Vagina (tissue), 2 donors: ENCODE data around the gene TMC8. TPM values are rescaled to one million over a fixed set of nuclear protein-coding genes. Genes with fewer than 3 reads are reported as not detected.

Experiments used
- DNase-seq, 2 donors: peaks; one replicate each; pipeline ENCODE4 v3.0.0-alpha.2; 2017; ENCODE audit errors: extremely low spot score in 2 of 2
- H3K27ac ChIP-seq: fragments of 200-600 bp; sonication (generic); one replicate; pipeline ENCODE4 v1.5.1; 2019
- H3K27me3 ChIP-seq: fragments of 200-600 bp; sonication (generic); one replicate; pipeline ENCODE4 v1.5.1; 2019
- H3K36me3 ChIP-seq, 2 donors: fragments of 200-600 bp; sonication (generic); one replicate each; pipeline ENCODE4 v1.5.1; 2017 to 2019
- H3K4me1 ChIP-seq: fragments of 200-600 bp; sonication (generic); one replicate; pipeline ENCODE4 v1.5.1; 2019
- H3K4me3 ChIP-seq, 2 donors: fragments of 200-600 bp; sonication (generic); 1 replicate in 1 of 2; 2 replicates in 1 of 2; pipeline ENCODE4 v1.5.1; 2016 to 2019
- H3K9me3 ChIP-seq: fragments of 200-600 bp; sonication (generic); one replicate; pipeline ENCODE4 v1.5.1; 2019
- POLR2A ChIP-seq, 2 donors: fragments of 450-650 bp; IDR thresholded peaks; one replicate each; pipeline ENCODE4 v1.6.1; 2017; ENCODE audit warnings: antibody characterized with exemption in 2 of 2, mild to moderate bottlenecking in 2 of 2, moderate library complexity in 2 of 2
- POLR2AphosphoS5 ChIP-seq, 2 donors: sonication (generic); formaldehyde crosslinking; IDR thresholded peaks; one replicate each; pipeline ENCODE4 v1.9.0; 2017; ENCODE audit warnings: antibody characterized with exemption in 2 of 2, mild to moderate bottlenecking in 2 of 2, low read depth in 1 of 2; ENCODE audit not compliant: insufficient read depth in 1 of 2
- intact Hi-C: fragments of 100-400 bp; cut with DNase I; formaldehyde crosslinking; loops from one replicate; pipeline ENCODE4 v1.15.1; 2023
- total RNA-seq: library from RNA; depleted of rRNA; stranded (reverse); fragments of >200 nt; gene quantifications from one replicate; pipeline ENCODE4 v1.2.3, GENCODE V29; 2016
- TF ChIP-seq, protein P1 (sequence below), 3 experiments: fragments of 450-650 bp in 2 of 3; fragments of 200-600 bp in 1 of 3; sonication (generic) in 1 of 3; IDR thresholded peaks; one replicate each; pipeline ENCODE4 v1.5.1; 2017 to 2019; ENCODE audit warnings: antibody characterized with exemption in 3 of 3, mild to moderate bottlenecking in 2 of 3, moderate library complexity in 2 of 3

Gene TMC8
- total RNA-seq, 1 donor from 2014 or later = 24.6 TPM

DNA sequence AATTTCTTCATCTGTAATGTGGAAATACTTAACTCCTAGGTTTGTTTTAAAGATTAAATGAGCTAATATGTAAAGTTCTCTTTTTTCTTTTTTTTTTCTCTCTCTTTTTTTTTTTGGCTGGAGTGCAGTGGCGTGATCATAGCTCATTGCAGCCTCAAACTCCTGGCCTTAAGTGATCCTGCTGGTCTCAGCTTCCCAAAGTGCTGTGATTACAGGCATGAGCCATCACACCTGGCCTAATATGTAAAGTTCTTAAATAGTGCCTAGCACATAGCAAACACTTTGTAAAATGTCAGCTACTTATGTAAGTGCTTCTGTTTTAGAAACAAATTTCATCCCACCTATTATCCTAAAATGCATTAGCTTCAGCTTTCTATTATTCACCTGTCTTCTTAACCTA, 42.0 kb upstream of the TMC8 start:
- DNase-seq = no peak
- H3K4me1 ChIP-seq = no peaks in the 10 kb centered on the region
- intact Hi-C loops = no loop called here
- H3K36me3 ChIP-seq = peaks cover 4 to 62% of the 10 kb centered on the region in 2 donors
- H3K4me3 ChIP-seq = no peak overlapping the region
- H3K9me3 ChIP-seq = no peaks in the 10 kb centered on the region
- TF ChIP-seq, protein P1, sequence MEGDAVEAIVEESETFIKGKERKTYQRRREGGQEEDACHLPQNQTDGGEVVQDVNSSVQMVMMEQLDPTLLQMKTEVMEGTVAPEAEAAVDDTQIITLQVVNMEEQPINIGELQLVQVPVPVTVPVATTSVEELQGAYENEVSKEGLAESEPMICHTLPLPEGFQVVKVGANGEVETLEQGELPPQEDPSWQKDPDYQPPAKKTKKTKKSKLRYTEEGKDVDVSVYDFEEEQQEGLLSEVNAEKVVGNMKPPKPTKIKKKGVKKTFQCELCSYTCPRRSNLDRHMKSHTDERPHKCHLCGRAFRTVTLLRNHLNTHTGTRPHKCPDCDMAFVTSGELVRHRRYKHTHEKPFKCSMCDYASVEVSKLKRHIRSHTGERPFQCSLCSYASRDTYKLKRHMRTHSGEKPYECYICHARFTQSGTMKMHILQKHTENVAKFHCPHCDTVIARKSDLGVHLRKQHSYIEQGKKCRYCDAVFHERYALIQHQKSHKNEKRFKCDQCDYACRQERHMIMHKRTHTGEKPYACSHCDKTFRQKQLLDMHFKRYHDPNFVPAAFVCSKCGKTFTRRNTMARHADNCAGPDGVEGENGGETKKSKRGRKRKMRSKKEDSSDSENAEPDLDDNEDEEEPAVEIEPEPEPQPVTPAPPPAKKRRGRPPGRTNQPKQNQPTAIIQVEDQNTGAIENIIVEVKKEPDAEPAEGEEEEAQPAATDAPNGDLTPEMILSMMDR (IDR thresholded peaks at IDR 0.05) = no peak
- no peaks in the 10 kb centered on the region for H3K27me3 ChIP-seq
- H3K27ac ChIP-seq = no peak overlapping the region

DNA sequence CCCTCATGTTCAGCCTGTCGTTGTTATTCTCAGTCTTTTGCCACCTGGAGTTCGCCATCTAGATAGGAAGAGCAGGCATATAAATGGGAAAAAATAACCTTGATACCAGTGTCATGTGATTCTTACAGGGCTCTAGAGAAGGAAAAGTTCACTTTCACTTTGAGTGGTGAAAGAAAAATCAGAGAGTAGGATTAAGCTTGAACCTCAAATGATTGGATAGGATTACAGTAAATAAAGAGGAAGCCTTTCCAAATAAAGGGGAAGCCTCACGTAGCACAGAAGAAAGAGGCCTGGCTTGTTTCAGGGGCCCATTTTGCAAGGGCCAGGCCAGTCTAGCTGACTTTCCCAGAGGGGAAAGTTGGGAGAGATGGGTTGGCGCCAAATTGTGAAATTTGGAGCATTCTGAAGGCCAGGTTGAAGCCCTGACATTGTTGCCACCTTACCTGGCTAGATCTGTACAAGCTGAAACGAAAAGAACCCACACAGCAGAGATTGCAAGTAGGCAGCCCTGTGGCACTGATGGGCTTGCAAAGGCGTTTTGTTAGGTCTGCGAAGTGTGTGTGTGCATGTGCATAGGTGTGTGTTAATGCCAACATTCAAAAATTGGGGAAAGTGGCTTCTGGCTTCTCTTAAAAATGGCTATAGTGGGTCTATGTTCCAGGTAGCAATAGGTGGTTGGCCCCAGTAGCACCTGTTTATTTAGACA, 40.8 kb upstream of the TMC8 start:
- intact Hi-C loops = loop anchor here (10.0 kb wide), 1 partner anchor 335 kb away; no protein-coding TSS in a partner anchor
- no peak overlapping the region for H3K27ac ChIP-seq
- no peak for DNase-seq
- H3K36me3 ChIP-seq = peaks cover 4 to 72% of the 10 kb centered on the region in 2 donors
- H3K9me3 ChIP-seq = no peaks in the 10 kb centered on the region
- no peaks in the 10 kb centered on the region for H3K4me1 ChIP-seq
- TF ChIP-seq POLR2AphosphoS5 (IDR thresholded peaks at IDR 0.05; ENCODE audit: insufficient read depth in 1 of 2, low read depth in 1 of 2) (no peak), POLR2A (IDR thresholded peaks at IDR 0.05) (no peak)
- TF ChIP-seq, protein P1 (IDR thresholded peaks at IDR 0.05) = no peak
- H3K27me3 ChIP-seq = no peaks in the 10 kb centered on the region
- no peak overlapping the region for H3K4me3 ChIP-seq

DNA sequence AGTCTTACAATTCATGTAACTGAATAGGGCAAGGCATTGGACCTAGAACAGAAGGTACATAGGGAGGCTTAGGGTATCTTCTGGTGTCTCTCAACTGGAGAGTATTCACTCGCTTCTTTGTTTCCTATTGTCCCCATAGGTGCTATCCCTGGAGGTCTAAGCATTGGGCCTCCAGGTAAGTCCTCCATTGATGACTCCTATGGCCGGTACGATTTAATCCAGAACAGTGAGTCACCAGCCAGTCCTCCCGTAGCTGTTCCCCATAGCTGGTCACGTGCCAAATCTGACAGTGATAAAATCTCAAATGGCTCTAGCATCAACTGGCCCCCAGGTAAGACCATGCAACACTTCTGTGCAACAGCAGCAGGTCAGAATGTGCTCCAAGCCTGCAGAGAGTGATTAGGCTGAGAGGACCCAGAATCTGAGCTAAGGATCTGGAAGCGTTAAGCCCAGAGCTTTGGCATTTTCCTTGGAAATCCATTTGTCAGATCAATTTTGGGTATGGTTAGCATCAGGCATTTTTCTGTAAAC, 37.7 kb upstream of the TMC8 start:
- Histone ChIP-seq H3K27ac (no peak overlapping the region), H3K4me3 (no peak overlapping the region), H3K36me3 (peaks cover 4 to 81% of the 10 kb centered on the region in 2 donors), H3K9me3 (no peaks in the 10 kb centered on the region), H3K27me3 (no peaks in the 10 kb centered on the region), H3K4me1 (no peaks in the 10 kb centered on the region)
- no peak for DNase-seq
- intact Hi-C loops = loop anchor here (10.0 kb wide), 1 partner anchor 332 kb away; no protein-coding TSS in a partner anchor
- TF ChIP-seq POLR2AphosphoS5 (IDR thresholded peaks at IDR 0.05; ENCODE audit: insufficient read depth in 1 of 2, low read depth in 1 of 2) = no peak

DNA sequence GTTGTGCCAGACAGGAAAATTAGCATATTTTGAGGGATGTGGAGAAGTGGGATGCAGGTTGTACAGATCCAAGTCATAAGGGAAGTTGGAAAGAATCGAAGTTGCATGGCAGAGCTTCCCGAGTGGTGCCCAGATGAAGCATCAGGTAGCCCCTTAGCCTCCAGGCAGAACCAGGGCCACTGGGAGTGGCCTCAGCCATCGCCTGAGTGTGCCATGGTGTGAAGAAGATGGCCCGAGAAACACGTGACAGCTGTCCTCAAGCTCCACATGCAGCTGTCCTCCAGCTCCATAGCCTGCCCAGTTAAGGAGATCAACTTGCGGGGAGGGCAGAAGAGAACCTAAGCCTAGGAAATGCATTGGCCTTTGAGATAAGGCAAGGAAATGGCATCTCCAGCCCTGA, 35.5 kb upstream of the TMC8 start:
- Histone ChIP-seq H3K27ac (no peak overlapping the region), H3K36me3 (peaks cover 8 to 89% of the 10 kb centered on the region in 2 donors), H3K4me3 (no peak overlapping the region), H3K4me1 (no peaks in the 10 kb centered on the region), H3K9me3 (no peaks in the 10 kb centered on the region), H3K27me3 (no peaks in the 10 kb centered on the region)
- DNase-seq = no peak
- no peak for TF ChIP-seq POLR2A (IDR thresholded peaks at IDR 0.05)
- TF ChIP-seq, protein P1 (IDR thresholded peaks at IDR 0.05) = no peak
- no peak for TF ChIP-seq POLR2AphosphoS5 (IDR thresholded peaks at IDR 0.05; ENCODE audit: insufficient read depth in 1 of 2, low read depth in 1 of 2)
- intact Hi-C loops = loop anchor here (10.0 kb wide), 1 partner anchor 330 kb away; no protein-coding TSS in a partner anchor

DNA sequence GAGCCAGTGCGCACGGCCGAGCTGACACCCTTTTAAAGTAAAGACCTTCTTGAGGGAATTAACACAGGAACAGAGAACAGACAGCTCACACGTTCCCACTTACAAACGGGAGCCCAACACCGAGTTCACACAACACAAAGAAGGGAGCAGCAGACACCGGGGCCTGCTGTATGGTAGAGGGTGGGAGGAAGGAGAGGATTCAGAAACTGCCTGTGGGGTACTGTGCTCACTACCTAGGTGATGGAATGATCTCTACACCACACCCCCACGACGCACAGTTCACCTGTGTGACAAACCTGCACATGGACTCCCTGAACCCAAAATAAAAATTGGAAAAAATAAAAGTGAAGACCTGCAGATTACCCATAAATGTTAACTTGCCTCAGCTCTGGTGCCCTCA, 34.5 kb upstream of the TMC8 start:
- TF ChIP-seq, protein P1 (IDR thresholded peaks at IDR 0.05) = no peak
- no peak for TF ChIP-seq POLR2A (IDR thresholded peaks at IDR 0.05)
- TF ChIP-seq POLR2AphosphoS5 (IDR thresholded peaks at IDR 0.05; ENCODE audit: insufficient read depth in 1 of 2, low read depth in 1 of 2) = no peak
- Histone ChIP-seq H3K4me1 (no peaks in the 10 kb centered on the region), H3K36me3 (peaks cover 4 to 84% of the 10 kb centered on the region in 2 donors), H3K9me3 (no peaks in the 10 kb centered on the region), H3K27me3 (no peaks in the 10 kb centered on the region), H3K27ac (no peak overlapping the region), H3K4me3 (no peak overlapping the region)
- intact Hi-C loops = loop anchor here (10.0 kb wide), 1 partner anchor 329 kb away; no protein-coding TSS in a partner anchor
- no peak for DNase-seq
